HEK293 (cell line): ENCODE measurements around the gene ZNF211.
A peak's percentile ranks its signal among the peaks of the same experiment; 100 is the strongest.

ENCODE experiments used
- GLIS1 ChIP-seq: fragments of 450-650 bp; formaldehyde crosslinking; IDR thresholded peaks from 2 replicates; pipeline ENCODE4 v1.5.1; 2016; ENCODE audit warnings: missing biosample characterization, missing genetic modification characterization
- KLF16 ChIP-seq: fragments of 450-650 bp; formaldehyde crosslinking; IDR thresholded peaks from 2 replicates; pipeline ENCODE4 v1.5.1; 2017; ENCODE audit warnings: missing biosample characterization, missing genetic modification characterization
- KLF9 ChIP-seq: fragments of 450-650 bp; formaldehyde crosslinking; IDR thresholded peaks from 2 replicates; pipeline ENCODE4 v1.5.1; 2016; ENCODE audit warnings: missing biosample characterization, missing genetic modification characterization, low read depth
- OSR2 ChIP-seq: fragments of 450-650 bp; formaldehyde crosslinking; IDR thresholded peaks from 2 replicates; pipeline ENCODE4 v1.5.1; 2016; ENCODE audit warnings: missing biosample characterization, missing genetic modification characterization
- TRIM28 ChIP-seq: IDR thresholded peaks from 2 replicates; pipeline ENCODE4 v1.6.1; 2011; ENCODE audit warnings: low read length, control low read depth, borderline replicate concordance
- ZNF16 ChIP-seq: fragments of 450-650 bp; formaldehyde crosslinking; IDR thresholded peaks from 2 replicates; pipeline ENCODE4 v1.5.1; 2016; ENCODE audit warnings: low read depth, missing biosample characterization, missing genetic modification characterization
- ZNF184 ChIP-seq: fragments of 450-650 bp; IDR thresholded peaks from 2 replicates; pipeline ENCODE4 v1.5.1; 2018; ENCODE audit warnings: missing biosample characterization, mild to moderate bottlenecking, missing genetic modification characterization
- ZNF202 ChIP-seq: fragments of 450-650 bp; formaldehyde crosslinking; IDR thresholded peaks from 2 replicates; pipeline ENCODE4 v1.5.1; 2016; ENCODE audit warnings: missing biosample characterization, missing genetic modification characterization, borderline replicate concordance
- ZNF248 ChIP-seq: fragments of 450-650 bp; formaldehyde crosslinking; IDR thresholded peaks from 2 replicates; pipeline ENCODE4 v1.5.1; 2017; ENCODE audit warnings: missing biosample characterization, missing genetic modification characterization
- ZNF274 ChIP-seq, 2 experiments: fragments of 200-500 bp in 1 of 2; fragments of 450-650 bp in 1 of 2; sonication (Bioruptor generic) in 1 of 2; formaldehyde crosslinking in 1 of 2; IDR thresholded peaks; 2 replicates each; pipeline versions ENCODE4 v1.5.1 to v1.6.1; 2014 to 2016; ENCODE audit warnings: borderline replicate concordance in 1 of 2, inconsistent platforms in 1 of 2, low read length in 1 of 2, missing biosample characterization in 1 of 2, missing genetic modification characterization in 1 of 2
- ZNF292 ChIP-seq: fragments of 450-650 bp; formaldehyde crosslinking; IDR thresholded peaks from 2 replicates; pipeline ENCODE4 v1.5.1; 2016; ENCODE audit warnings: low read depth, missing biosample characterization, missing genetic modification characterization, borderline replicate concordance
- ZNF548 ChIP-seq: fragments of 450-650 bp; formaldehyde crosslinking; IDR thresholded peaks from 2 replicates; pipeline ENCODE4 v1.5.1; 2016; ENCODE audit warnings: missing biosample characterization, missing genetic modification characterization
- ZNF561 ChIP-seq: fragments of 450-650 bp; IDR thresholded peaks from 2 replicates; pipeline ENCODE4 v1.5.1; 2018; ENCODE audit warnings: missing biosample characterization, missing genetic modification characterization, borderline replicate concordance
- ZNF571 ChIP-seq: fragments of 450-650 bp; formaldehyde crosslinking; IDR thresholded peaks from 2 replicates; pipeline ENCODE4 v1.5.0; 2017; ENCODE audit warnings: missing biosample characterization, missing genetic modification characterization
- ZNF624 ChIP-seq: fragments of 450-650 bp; formaldehyde crosslinking; IDR thresholded peaks from 2 replicates; pipeline ENCODE4 v1.5.1; 2017; ENCODE audit warnings: missing biosample characterization, missing genetic modification characterization
- ZNF707 ChIP-seq: fragments of 450-650 bp; formaldehyde crosslinking; IDR thresholded peaks from 2 replicates; pipeline ENCODE4 v1.5.1; 2016; ENCODE audit warnings: missing biosample characterization, missing genetic modification characterization
- TF ChIP-seq, protein P1 (sequence below): fragments of 450-650 bp; formaldehyde crosslinking; IDR thresholded peaks from 2 replicates; pipeline ENCODE4 v1.5.1; 2017; ENCODE audit warnings: missing biosample characterization, missing genetic modification characterization
- TF ChIP-seq, protein P2 (sequence below): fragments of 450-650 bp; formaldehyde crosslinking; IDR thresholded peaks from 2 replicates; pipeline ENCODE4 v1.5.1; 2016; ENCODE audit warnings: missing biosample characterization, missing genetic modification characterization
- TF ChIP-seq, protein P3 (sequence below): fragments of 450-650 bp; formaldehyde crosslinking; conservative IDR thresholded peaks from 2 replicates; pipeline ENCODE4 v1.5.1; 2016; ENCODE audit warnings: low read depth, missing biosample characterization, missing genetic modification characterization
- TF ChIP-seq, protein P4 (sequence below): fragments of 450-650 bp; IDR thresholded peaks from 2 replicates; pipeline ENCODE4 v1.5.1; 2018; ENCODE audit warnings: missing biosample characterization, mild to moderate bottlenecking, missing genetic modification characterization
- TF ChIP-seq, protein P5 (sequence below): fragments of 450-650 bp; formaldehyde crosslinking; optimal IDR thresholded peaks from 2 replicates; pipeline ENCODE3; 2016; ENCODE audit warnings: missing biosample characterization, mild to moderate bottlenecking, missing genetic modification characterization
- TF ChIP-seq, protein P6 (sequence below): fragments of 450-650 bp; formaldehyde crosslinking; IDR thresholded peaks from 2 replicates; pipeline ENCODE4; 2016; ENCODE audit warnings: missing biosample characterization, missing genetic modification characterization
- TF ChIP-seq, protein P7 (sequence below): fragments of 450-650 bp; formaldehyde crosslinking; IDR thresholded peaks from 2 replicates; pipeline ENCODE4 v1.5.1; 2016; ENCODE audit warnings: missing biosample characterization, missing genetic modification characterization
- TF ChIP-seq, protein P8 (sequence below): sonication (generic); formaldehyde crosslinking; IDR thresholded peaks from 2 replicates; pipeline ENCODE4 v1.8.1; 2022; ENCODE audit warnings: mild to moderate bottlenecking, moderate library complexity, missing genetic modification reagents

ZNF211 gene

DNA sequence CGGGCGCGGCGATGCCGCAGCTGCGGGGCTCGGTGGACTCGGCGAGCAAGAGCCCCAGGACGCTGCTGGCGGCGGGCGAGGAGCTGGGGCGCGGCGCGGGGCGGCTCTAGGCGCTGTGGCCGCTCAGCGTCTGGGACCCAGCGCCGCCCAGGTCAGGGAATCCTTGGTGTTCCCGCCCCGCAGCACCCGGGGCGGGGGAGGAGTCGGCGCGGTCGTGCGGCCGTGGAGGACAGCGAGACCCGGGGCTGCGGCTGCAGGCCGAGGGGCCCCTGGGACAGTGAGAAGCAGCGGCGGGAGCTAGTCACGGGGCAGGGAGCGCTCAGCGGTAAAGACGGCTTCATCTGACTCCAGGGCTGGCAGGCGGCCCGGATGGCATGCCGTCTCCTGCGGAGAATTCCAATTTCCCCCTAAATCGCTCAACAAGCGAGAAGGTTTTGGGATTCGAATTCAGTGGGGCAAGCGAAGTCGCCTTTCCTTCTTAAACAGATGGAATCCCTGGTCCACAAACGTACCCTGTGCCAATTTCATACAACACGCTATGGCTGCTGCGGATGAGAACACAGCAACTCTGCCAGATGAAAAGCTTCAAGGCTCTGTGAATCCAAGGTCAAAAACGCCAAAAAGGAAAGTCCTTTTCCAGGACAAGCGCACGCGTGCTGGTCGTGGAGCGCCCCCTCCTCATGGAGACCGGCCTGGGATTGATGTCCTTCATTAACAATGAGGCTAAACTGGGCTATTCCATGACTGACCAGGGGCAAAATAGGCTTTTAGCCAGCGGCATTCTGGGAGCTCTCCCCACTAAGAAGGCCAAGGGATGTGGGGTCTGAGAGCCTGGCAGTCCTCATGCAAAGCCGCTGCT is 31.5 kb downstream of the ZNF211 start (continued):
- TF ChIP-seq, protein P1, sequence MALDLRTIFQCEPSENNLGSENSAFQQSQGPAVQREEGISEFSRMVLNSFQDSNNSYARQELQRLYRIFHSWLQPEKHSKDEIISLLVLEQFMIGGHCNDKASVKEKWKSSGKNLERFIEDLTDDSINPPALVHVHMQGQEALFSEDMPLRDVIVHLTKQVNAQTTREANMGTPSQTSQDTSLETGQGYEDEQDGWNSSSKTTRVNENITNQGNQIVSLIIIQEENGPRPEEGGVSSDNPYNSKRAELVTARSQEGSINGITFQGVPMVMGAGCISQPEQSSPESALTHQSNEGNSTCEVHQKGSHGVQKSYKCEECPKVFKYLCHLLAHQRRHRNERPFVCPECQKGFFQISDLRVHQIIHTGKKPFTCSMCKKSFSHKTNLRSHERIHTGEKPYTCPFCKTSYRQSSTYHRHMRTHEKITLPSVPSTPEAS: no peak
- TF ChIP-seq ZNF184 (tag by site-specific recombination) (no peak), ZNF248 (no peak), ZNF571 (tag by site-specific recombination) (no peak), ZNF624 (tag by site-specific recombination) (no peak), OSR2 (tag by site-specific recombination) (0 out of 2 replicates have a peak, but pooled peaks have one; percentile 47), ZNF202 (tag by site-specific recombination) (no peak), GLIS1 (peak; percentile 53), ZNF292 (tag by site-specific recombination) (no peak), TRIM28 (0 out of 2 replicates have a peak, but pooled peaks have one; percentile 31), ZNF561 (tag by site-specific recombination) (peak; percentile 56), ZNF548 (no peak), ZNF16 (tag by site-specific recombination) (no peak), ZNF707 (tag by site-specific recombination) (no peak), KLF9 (tag by site-specific recombination) (peak; percentile 36; the same call in 1 of the 2 replicates), ZNF274 (IDR thresholded peaks at IDR 0.05; ENCODE audit: low read length) (no peak), ZNF274 (tag by site-specific recombination; IDR thresholded peaks at IDR 0.05; ENCODE audit: borderline replicate concordance) (no peak), KLF16 (tag by site-specific recombination) (no peak)
- TF ChIP-seq, protein P2, sequence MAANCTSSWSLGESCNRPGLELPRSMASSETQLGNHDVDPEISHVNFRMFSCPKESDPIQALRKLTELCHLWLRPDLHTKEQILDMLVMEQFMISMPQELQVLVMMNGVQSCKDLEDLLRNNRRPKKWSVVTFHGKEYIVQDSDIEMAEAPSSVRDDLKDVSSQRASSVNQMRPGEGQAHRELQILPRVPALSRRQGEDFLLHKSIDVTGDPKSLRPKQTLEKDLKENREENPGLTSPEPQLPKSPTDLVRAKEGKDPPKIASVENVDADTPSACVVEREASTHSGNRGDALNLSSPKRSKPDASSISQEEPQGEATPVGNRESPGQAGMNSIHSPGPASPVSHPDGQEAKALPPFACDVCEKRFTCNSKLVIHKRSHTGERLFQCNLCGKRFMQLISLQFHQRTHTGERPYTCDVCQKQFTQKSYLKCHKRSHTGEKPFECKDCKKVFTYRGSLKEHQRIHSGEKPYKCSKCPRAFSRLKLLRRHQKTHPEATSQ (tag by site-specific recombination): no peak
- TF ChIP-seq, protein P3, sequence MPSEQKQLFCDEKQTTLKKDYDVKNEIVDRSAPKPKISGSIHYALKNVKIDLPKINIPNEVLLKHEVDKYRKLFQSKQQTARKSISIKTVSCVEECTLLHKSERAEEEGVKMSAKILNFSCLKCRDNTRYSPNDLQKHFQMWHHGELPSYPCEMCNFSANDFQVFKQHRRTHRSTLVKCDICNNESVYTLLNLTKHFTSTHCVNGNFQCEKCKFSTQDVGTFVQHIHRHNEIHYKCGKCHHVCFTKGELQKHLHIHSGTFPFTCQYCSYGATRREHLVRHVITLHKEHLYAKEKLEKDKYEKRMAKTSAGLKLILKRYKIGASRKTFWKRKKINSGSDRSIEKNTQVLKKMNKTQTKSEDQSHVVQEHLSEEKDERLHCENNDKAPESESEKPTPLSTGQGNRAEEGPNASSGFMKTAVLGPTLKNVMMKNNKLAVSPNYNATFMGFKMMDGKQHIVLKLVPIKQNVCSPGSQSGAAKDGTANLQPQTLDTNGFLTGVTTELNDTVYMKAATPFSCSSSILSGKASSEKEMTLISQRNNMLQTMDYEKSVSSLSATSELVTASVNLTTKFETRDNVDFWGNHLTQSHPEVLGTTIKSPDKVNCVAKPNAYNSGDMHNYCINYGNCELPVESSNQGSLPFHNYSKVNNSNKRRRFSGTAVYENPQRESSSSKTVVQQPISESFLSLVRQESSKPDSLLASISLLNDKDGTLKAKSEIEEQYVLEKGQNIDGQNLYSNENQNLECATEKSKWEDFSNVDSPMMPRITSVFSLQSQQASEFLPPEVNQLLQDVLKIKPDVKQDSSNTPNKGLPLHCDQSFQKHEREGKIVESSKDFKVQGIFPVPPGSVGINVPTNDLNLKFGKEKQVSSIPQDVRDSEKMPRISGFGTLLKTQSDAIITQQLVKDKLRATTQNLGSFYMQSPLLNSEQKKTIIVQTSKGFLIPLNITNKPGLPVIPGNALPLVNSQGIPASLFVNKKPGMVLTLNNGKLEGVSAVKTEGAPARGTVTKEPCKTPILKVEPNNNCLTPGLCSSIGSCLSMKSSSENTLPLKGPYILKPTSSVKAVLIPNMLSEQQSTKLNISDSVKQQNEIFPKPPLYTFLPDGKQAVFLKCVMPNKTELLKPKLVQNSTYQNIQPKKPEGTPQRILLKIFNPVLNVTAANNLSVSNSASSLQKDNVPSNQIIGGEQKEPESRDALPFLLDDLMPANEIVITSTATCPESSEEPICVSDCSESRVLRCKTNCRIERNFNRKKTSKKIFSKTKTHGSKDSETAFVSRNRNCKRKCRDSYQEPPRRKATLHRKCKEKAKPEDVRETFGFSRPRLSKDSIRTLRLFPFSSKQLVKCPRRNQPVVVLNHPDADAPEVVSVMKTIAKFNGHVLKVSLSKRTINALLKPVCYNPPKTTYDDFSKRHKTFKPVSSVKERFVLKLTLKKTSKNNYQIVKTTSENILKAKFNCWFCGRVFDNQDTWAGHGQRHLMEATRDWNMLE (tag by site-specific recombination): no peak
- TF ChIP-seq, protein P4, sequence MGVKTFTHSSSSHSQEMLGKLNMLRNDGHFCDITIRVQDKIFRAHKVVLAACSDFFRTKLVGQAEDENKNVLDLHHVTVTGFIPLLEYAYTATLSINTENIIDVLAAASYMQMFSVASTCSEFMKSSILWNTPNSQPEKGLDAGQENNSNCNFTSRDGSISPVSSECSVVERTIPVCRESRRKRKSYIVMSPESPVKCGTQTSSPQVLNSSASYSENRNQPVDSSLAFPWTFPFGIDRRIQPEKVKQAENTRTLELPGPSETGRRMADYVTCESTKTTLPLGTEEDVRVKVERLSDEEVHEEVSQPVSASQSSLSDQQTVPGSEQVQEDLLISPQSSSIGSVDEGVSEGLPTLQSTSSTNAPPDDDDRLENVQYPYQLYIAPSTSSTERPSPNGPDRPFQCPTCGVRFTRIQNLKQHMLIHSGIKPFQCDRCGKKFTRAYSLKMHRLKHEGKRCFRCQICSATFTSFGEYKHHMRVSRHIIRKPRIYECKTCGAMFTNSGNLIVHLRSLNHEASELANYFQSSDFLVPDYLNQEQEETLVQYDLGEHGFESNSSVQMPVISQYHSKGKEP: peak; percentile 55; the same call in 1 of the 2 replicates
- TF ChIP-seq, protein P5, sequence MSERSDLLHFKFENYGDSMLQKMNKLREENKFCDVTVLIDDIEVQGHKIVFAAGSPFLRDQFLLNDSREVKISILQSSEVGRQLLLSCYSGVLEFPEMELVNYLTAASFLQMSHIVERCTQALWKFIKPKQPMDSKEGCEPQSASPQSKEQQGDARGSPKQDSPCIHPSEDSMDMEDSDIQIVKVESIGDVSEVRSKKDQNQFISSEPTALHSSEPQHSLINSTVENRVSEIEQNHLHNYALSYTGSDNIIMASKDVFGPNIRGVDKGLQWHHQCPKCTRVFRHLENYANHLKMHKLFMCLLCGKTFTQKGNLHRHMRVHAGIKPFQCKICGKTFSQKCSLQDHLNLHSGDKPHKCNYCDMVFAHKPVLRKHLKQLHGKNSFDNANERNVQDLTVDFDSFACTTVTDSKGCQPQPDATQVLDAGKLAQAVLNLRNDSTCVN: peak; percentile 73
- TF ChIP-seq, protein P6, sequence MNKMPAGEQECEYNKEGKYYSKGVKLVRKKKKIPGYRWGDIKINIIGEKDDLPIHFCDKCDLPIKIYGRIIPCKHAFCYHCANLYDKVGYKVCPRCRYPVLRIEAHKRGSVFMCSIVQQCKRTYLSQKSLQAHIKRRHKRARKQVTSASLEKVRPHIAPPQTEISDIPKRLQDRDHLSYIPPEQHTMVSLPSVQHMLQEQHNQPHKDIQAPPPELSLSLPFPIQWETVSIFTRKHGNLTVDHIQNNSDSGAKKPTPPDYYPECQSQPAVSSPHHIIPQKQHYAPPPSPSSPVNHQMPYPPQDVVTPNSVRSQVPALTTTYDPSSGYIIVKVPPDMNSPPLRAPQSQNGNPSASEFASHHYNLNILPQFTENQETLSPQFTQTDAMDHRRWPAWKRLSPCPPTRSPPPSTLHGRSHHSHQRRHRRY (tag by site-specific recombination): no peak
- TF ChIP-seq, protein P7, sequence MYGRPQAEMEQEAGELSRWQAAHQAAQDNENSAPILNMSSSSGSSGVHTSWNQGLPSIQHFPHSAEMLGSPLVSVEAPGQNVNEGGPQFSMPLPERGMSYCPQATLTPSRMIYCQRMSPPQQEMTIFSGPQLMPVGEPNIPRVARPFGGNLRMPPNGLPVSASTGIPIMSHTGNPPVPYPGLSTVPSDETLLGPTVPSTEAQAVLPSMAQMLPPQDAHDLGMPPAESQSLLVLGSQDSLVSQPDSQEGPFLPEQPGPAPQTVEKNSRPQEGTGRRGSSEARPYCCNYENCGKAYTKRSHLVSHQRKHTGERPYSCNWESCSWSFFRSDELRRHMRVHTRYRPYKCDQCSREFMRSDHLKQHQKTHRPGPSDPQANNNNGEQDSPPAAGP (tag by site-specific recombination): no peak
- TF ChIP-seq, protein P8, sequence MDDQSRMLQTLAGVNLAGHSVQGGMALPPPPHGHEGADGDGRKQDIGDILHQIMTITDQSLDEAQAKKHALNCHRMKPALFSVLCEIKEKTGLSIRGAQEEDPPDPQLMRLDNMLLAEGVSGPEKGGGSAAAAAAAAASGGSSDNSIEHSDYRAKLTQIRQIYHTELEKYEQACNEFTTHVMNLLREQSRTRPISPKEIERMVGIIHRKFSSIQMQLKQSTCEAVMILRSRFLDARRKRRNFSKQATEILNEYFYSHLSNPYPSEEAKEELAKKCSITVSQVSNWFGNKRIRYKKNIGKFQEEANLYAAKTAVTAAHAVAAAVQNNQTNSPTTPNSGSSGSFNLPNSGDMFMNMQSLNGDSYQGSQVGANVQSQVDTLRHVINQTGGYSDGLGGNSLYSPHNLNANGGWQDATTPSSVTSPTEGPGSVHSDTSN (CRISPR knock-in tag): peak; percentile 89; the same call in 1 of the 2 replicates
